GM19395 (cell line): Measurements from ENCODE around the gene ANKRD50.

Experiments
- ATAC-seq: cut with Tn5 transposase; IDR thresholded peaks from one replicate; pipeline ENCODE4 v1.9.1; 2021; ENCODE audit warnings: mild to moderate bottlenecking, moderate library complexity; ENCODE audit not compliant: unreplicated experiment

Gene ANKRD50

GRCh38 chr4:124712372-124713184 is at the start of gene ANKRD50:
TSS of gene ANKRD50 (minus strand) at chr4:124712732. CDS start at chr4:124710511, 2,221 bp downstream.
- peak; percentile 68 for ATAC-seq

- ATAC-seq: no peak
Observed at GRCh38 chr4:124757126-124757525, 44.6 kb upstream of the ANKRD50 start.

- ATAC-seq: no peak
Observed at GRCh38 chr4:124754681-124755080, 42.1 kb upstream of the ANKRD50 start.

GRCh38 chr4:124753941-124754581 is 41.5 kb upstream of the ANKRD50 start:
- ATAC-seq: no peak

GRCh38 chr4:124749421-124749820 is 36.9 kb upstream of the ANKRD50 start:
- no peak for ATAC-seq

GRCh38 chr4:124748965-124749364 is 36.4 kb upstream of the ANKRD50 start:
- no peak for ATAC-seq

- no peak for ATAC-seq
Observed at GRCh38 chr4:124745985-124746801, 33.7 kb upstream of the ANKRD50 start.

- ATAC-seq: no peak
Observed at GRCh38 chr4:124743711-124744110, 31.2 kb upstream of the ANKRD50 start.

- no peak for ATAC-seq
Observed at GRCh38 chr4:124740501-124740900, 28.0 kb upstream of the ANKRD50 start.

GRCh38 chr4:124738994-124739393 is 26.5 kb upstream of the ANKRD50 start:
- ATAC-seq: no peak

- no peak for ATAC-seq
Observed at GRCh38 chr4:124737619-124738018, 25.1 kb upstream of the ANKRD50 start.

- no peak for ATAC-seq
Observed at GRCh38 chr4:124736526-124736925, 24.0 kb upstream of the ANKRD50 start.

- no peak for ATAC-seq
Observed at GRCh38 chr4:124727331-124727890, 14.9 kb upstream of the ANKRD50 start.

- ATAC-seq: no peak
Observed at GRCh38 chr4:124726269-124726668, 13.7 kb upstream of the ANKRD50 start.

GRCh38 chr4:124722071-124722470 is 9.5 kb upstream of the ANKRD50 start:
- no peak for ATAC-seq

GRCh38 chr4:124717101-124717500 is 4.6 kb upstream of the ANKRD50 start:
- ATAC-seq: no peak

- peak; percentile 50 for ATAC-seq
Observed at GRCh38 chr4:124713185-124713592, 657 bp upstream of the ANKRD50 start.

- ATAC-seq: peak; percentile 44
Observed at GRCh38 chr4:124711471-124712371, 811 bp downstream of the ANKRD50 start.

GRCh38 chr4:124710911-124711310 is 1.6 kb downstream of the ANKRD50 start:
- ATAC-seq: no peak
